ENCODE data around the gene LRCH3.
"Not testable (repeated sequence)": the region's sequence is repeated elsewhere in the genome, so short reads cannot be mapped to it uniquely, and the experiment has no call there.

Gene LRCH3

DNA sequence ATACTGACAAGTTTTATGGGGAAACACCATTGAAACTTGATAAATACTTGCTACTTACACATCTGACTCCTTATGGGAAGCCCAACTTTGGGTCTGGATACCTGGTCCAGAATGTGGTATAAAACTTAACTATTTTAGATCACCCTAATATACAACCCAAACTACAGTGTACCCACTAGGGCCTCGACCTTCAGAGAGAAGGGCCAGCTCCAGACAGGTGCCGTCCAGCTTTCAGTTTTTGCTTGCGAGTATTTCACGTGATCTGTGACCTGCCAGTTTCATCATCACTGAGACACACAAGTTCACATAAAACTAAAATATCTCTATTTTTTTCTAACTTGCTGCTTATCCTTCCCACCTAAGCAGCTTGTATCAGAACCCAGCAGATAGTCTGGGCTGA, 99.6 kb downstream of the LRCH3 start:
- peaks cover 4 to 7% of the 10 kb centered on the region in 2 donors for H3K36me3 ChIP-seq (ENCODE audit: control insufficient read depth in 1 of 2, insufficient read depth in 2 of 2, low read length in 2 of 2)
- no peaks in the 10 kb centered on the region for H3K4me1 ChIP-seq (ENCODE audit: control insufficient read depth in 1 of 2, insufficient read depth in 2 of 2, low read length in 2 of 2)
- H3K9me3 ChIP-seq (ENCODE audit: control insufficient read depth in 1 of 2, low read length in 2 of 2), result no peaks in the 10 kb centered on the region
- H3K27ac ChIP-seq (ENCODE audit: low read depth, low read length), result no peak overlapping the region
- no peak overlapping the region for H3K9ac ChIP-seq (ENCODE audit: low read depth in 1 of 2, low read length in 2 of 2)
- H3K4me3 ChIP-seq (ENCODE audit: low read depth in 1 of 2, low read length in 2 of 2), result no peak overlapping the region
- H3K27me3 ChIP-seq (ENCODE audit: control insufficient read depth in 1 of 2, insufficient read depth in 2 of 2, low read length in 2 of 2), result no peaks in the 10 kb centered on the region

DNA sequence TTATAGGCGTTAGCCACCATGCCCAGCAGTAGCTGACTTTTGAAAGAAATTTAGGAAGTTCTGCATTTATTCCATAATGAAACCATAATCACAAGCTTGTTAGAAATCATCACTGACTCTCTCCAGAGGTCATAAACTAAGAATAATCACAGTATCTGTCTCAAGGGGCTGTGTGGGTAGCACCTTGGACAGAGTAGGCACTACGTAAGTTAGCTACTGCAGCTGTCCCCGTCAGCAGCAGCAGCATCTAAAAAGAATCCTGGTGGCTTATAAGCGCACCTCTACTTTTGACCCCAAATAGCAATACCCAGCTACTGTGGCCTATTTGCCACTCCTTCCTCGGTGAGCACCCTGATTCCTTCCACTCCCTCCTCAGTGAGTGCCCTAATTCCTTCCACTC, 101.1 kb downstream of the LRCH3 start:
- peaks cover 4 to 7% of the 10 kb centered on the region in 2 donors for H3K36me3 ChIP-seq (ENCODE audit: control insufficient read depth in 1 of 2, insufficient read depth in 2 of 2, low read length in 2 of 2)
- H3K4me3 ChIP-seq (ENCODE audit: low read depth in 1 of 2, low read length in 2 of 2), result no peak overlapping the region
- no peaks in the 10 kb centered on the region for H3K27me3 ChIP-seq (ENCODE audit: control insufficient read depth in 1 of 2, insufficient read depth in 2 of 2, low read length in 2 of 2)
- H3K9me3 ChIP-seq (ENCODE audit: control insufficient read depth in 1 of 2, low read length in 2 of 2), result no peaks in the 10 kb centered on the region
- H3K27ac ChIP-seq (ENCODE audit: low read depth, low read length), result no peak overlapping the region
- no peaks in the 10 kb centered on the region for H3K4me1 ChIP-seq (ENCODE audit: control insufficient read depth in 1 of 2, insufficient read depth in 2 of 2, low read length in 2 of 2)
- no peak overlapping the region for H3K9ac ChIP-seq (ENCODE audit: low read depth in 1 of 2, low read length in 2 of 2)

DNA sequence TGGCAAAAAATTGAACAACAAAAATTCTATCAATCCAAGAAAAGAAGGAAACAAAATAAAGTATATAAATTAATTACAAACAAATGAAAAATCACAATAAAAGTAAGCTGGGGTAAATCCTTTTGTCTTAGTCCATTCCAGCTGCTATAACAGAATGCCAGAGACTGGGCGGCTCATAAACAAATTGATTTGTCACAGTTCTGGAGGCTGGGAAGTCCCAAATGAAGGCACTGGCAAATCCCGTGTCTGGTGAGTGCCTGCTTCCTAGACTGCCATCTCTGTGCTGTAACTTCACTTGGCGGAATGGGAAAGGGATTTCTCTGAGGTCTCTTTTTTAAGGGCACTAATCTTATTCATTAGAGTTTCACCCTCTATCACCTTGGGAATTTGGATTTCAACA, 105.4 kb downstream of the LRCH3 start:
- no peaks in the 10 kb centered on the region for H3K4me1 ChIP-seq (ENCODE audit: control insufficient read depth in 1 of 2, insufficient read depth in 2 of 2, low read length in 2 of 2)
- no peak overlapping the region for H3K4me3 ChIP-seq (ENCODE audit: low read depth in 1 of 2, low read length in 2 of 2)
- no peaks in the 10 kb centered on the region for H3K27me3 ChIP-seq (ENCODE audit: control insufficient read depth in 1 of 2, insufficient read depth in 2 of 2, low read length in 2 of 2)
- H3K9me3 ChIP-seq (ENCODE audit: control insufficient read depth in 1 of 2, low read length in 2 of 2), result no peaks in the 10 kb centered on the region
- no peak overlapping the region for H3K9ac ChIP-seq (ENCODE audit: low read depth in 1 of 2, low read length in 2 of 2)
- no peaks in the 10 kb centered on the region for H3K36me3 ChIP-seq (ENCODE audit: control insufficient read depth in 1 of 2, insufficient read depth in 2 of 2, low read length in 2 of 2)
- no peak overlapping the region for H3K27ac ChIP-seq (ENCODE audit: low read depth, low read length)

DNA sequence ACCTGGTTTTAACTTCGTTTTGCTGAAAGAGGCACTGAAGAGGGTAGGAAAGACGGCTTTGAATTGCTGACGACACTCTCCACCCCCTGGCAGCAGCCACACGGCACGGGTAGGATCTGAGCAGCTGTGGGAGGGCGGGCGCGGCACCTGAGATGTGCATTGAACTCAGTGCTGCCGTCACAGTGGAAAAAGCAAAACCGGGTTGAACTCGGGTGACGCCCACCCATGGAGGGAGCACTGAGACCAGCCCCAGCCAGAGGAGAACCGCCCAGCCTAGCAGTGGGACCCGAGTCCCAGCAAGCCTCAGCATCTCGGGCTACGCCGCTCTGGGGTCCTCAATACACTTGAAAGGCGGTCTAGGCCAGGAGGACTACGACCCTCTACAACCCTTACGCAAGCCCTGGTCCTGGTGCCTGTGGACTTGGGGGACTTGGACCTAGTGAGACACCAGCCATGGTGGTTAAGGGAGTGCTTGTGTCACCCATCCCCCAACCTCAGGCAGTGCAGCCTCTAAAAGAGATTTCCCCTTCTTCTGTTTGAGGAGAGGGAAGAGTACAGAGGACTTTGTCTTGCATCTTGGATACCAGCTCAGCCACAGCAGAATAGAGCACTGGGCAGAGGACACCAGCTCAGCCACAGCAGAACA, 108.9 kb downstream of the LRCH3 start:
- H3K27me3 ChIP-seq (ENCODE audit: control insufficient read depth in 1 of 2, insufficient read depth in 2 of 2, low read length in 2 of 2), result no peaks in the 10 kb centered on the region
- H3K4me1 ChIP-seq (ENCODE audit: control insufficient read depth in 1 of 2, insufficient read depth in 2 of 2, low read length in 2 of 2), result no peaks in the 10 kb centered on the region
- no peak overlapping the region for H3K27ac ChIP-seq (ENCODE audit: low read depth, low read length)
- H3K9ac ChIP-seq (ENCODE audit: low read depth in 1 of 2, low read length in 2 of 2), result no peak overlapping the region
- no peak overlapping the region for H3K4me3 ChIP-seq (ENCODE audit: low read depth in 1 of 2, low read length in 2 of 2)
- no peaks in the 10 kb centered on the region for H3K36me3 ChIP-seq (ENCODE audit: control insufficient read depth in 1 of 2, insufficient read depth in 2 of 2, low read length in 2 of 2)
- H3K9me3 ChIP-seq (ENCODE audit: control insufficient read depth in 1 of 2, low read length in 2 of 2), result no peaks in the 10 kb centered on the region

DNA sequence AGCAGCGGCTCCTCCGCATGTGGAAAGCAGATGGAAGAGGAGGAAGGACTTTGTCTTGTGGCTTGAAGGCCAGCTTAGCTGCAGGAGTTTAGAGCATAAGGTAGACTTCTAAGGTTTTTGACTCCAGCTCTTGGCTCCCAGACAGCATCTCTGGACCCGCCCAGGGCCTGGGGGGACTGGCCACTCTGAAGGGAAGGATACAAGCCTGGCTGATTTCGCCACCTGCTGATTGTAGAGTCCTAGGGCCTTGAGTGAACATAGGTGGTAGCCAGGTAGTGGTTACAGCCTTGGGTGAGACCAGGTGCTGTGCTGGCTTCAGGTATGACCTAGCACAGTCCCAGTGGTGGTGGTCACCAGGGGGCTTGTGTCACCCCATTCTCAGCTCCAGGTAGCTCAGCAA, 110.6 kb downstream of the LRCH3 start:
- Histone ChIP-seq H3K27ac (ENCODE audit: low read depth, low read length) (no peak overlapping the region), H3K4me1 (ENCODE audit: control insufficient read depth in 1 of 2, insufficient read depth in 2 of 2, low read length in 2 of 2) (no peaks in the 10 kb centered on the region), H3K27me3 (ENCODE audit: control insufficient read depth in 1 of 2, insufficient read depth in 2 of 2, low read length in 2 of 2) (no peaks in the 10 kb centered on the region), H3K9me3 (ENCODE audit: control insufficient read depth in 1 of 2, low read length in 2 of 2) (no peaks in the 10 kb centered on the region), H3K36me3 (ENCODE audit: control insufficient read depth in 1 of 2, insufficient read depth in 2 of 2, low read length in 2 of 2) (no peaks in the 10 kb centered on the region), H3K9ac (ENCODE audit: low read depth in 1 of 2, low read length in 2 of 2) (no peak overlapping the region), H3K4me3 (ENCODE audit: low read depth in 1 of 2, low read length in 2 of 2) (no peak overlapping the region)

DNA sequence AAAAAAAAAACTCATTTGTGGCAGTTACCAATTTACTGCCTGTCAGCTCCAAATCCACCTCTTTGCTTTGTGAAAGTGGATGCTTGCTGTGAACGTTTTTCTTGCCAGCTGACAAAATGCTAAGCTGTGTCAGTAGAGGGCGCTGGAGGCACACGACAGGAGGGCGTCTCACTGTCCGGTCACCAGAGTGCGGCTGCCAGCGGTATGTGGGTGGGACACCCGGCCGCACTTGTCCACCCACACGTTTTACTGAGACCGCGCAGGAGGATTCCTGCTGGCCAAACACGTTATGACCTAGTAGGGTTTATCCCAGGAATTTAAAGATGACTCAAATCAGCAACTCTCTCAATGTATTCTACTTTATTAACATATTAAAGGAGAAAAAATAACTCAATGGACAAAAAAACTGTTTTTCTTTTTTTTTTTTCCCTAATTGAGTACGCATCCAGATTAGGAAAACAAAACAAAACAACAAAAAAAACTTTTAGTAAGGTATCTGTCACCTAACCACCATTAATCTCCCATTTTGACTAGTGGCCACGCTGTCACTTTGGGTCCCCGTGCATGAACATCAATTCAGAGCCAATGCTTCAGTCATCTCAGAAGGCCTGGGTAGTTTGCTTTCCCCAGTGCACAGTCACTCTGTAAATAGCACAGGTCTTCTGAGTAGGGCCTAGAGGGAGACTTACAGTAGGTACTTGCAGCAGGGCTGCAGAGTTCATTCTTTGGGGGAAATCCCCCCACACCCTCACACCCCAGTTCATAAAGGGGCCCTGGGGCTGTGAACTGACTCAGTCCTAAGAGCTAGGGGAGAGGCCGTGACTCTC, 115.2 kb downstream of the LRCH3 start:
- Histone ChIP-seq H3K27ac (ENCODE audit: low read depth, low read length) (no peak overlapping the region), H3K36me3 (ENCODE audit: control insufficient read depth in 1 of 2, insufficient read depth in 2 of 2, low read length in 2 of 2) (no peaks in the 10 kb centered on the region), H3K9ac (ENCODE audit: low read depth in 1 of 2, low read length in 2 of 2) (no peak overlapping the region), H3K4me1 (ENCODE audit: control insufficient read depth in 1 of 2, insufficient read depth in 2 of 2, low read length in 2 of 2) (no peaks in the 10 kb centered on the region), H3K27me3 (ENCODE audit: control insufficient read depth in 1 of 2, insufficient read depth in 2 of 2, low read length in 2 of 2) (no peaks in the 10 kb centered on the region), H3K4me3 (ENCODE audit: low read depth in 1 of 2, low read length in 2 of 2) (no peak overlapping the region), H3K9me3 (ENCODE audit: control insufficient read depth in 1 of 2, low read length in 2 of 2) (no peaks in the 10 kb centered on the region)

DNA sequence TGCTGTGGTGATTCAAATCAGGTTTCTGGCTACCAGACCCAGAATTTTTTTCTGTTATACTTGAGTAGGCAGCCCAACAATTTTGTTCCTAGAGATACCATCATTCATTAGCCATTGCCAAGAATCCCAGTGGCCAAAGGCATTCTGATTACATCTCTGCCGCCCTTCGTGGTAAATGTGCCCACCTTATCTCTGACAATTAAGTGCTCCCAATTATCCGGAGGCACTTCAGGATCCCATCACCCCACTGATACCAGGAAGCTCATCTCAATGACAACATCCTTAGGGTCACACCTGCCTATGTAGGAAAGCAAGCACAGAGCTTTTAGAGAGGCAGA, 115.8 kb downstream of the LRCH3 start:
- Histone ChIP-seq H3K4me1 (ENCODE audit: control insufficient read depth in 1 of 2, insufficient read depth in 2 of 2, low read length in 2 of 2) (no peaks in the 10 kb centered on the region), H3K27ac (ENCODE audit: low read depth, low read length) (no peak overlapping the region), H3K27me3 (ENCODE audit: control insufficient read depth in 1 of 2, insufficient read depth in 2 of 2, low read length in 2 of 2) (no peaks in the 10 kb centered on the region), H3K4me3 (ENCODE audit: low read depth in 1 of 2, low read length in 2 of 2) (no peak overlapping the region), H3K9me3 (ENCODE audit: control insufficient read depth in 1 of 2, low read length in 2 of 2) (no peaks in the 10 kb centered on the region), H3K9ac (ENCODE audit: low read depth in 1 of 2, low read length in 2 of 2) (no peak overlapping the region), H3K36me3 (ENCODE audit: control insufficient read depth in 1 of 2, insufficient read depth in 2 of 2, low read length in 2 of 2) (no peaks in the 10 kb centered on the region)

DNA sequence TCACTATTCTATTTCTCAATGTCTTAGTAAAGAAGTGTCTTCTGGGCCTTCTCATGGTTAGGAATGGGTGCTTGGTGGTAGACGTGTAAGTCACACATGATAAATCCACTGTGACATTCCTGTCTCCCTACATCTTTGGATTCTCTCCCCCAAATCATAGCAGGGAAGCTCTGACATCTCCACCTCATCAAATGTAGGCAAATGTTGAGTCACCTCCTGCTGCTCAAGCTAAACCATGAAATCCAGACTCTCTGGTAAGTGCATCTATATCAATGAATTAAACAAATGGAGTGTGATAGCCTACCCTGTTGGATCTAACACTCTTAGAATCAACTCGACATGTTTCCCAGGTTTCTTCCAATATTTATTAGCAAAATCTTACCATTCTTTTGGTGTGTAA, 116.1 kb downstream of the LRCH3 start:
- no peaks in the 10 kb centered on the region for H3K27me3 ChIP-seq (ENCODE audit: control insufficient read depth in 1 of 2, insufficient read depth in 2 of 2, low read length in 2 of 2)
- H3K4me1 ChIP-seq (ENCODE audit: control insufficient read depth in 1 of 2, insufficient read depth in 2 of 2, low read length in 2 of 2), result no peaks in the 10 kb centered on the region
- no peaks in the 10 kb centered on the region for H3K9me3 ChIP-seq (ENCODE audit: control insufficient read depth in 1 of 2, low read length in 2 of 2)
- H3K36me3 ChIP-seq (ENCODE audit: control insufficient read depth in 1 of 2, insufficient read depth in 2 of 2, low read length in 2 of 2), result no peaks in the 10 kb centered on the region
- no peak overlapping the region for H3K27ac ChIP-seq (ENCODE audit: low read depth, low read length)
- H3K9ac ChIP-seq (ENCODE audit: low read depth in 1 of 2, low read length in 2 of 2), result no peak overlapping the region
- no peak overlapping the region for H3K4me3 ChIP-seq (ENCODE audit: low read depth in 1 of 2, low read length in 2 of 2)

DNA sequence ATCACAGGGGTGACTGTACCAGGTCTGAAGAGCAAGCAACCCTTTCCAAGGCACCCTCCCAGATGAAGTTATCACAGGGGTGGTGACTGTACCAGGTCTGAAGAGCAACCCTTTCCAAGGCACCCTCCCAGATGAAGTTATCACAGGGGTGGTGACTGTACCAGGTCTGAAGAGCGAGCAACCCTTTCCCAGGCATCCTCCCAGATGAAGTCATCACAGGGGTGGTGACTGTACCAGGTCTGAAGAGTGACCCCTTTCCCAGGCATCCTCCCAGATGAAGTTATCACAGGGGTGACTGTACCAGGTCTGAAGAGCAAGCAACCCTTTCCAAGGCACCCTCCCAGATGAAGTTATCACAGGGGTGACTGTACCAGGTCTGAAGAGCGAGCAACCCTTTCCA, 117.5 kb downstream of the LRCH3 start:
- H3K27ac ChIP-seq (ENCODE audit: low read depth, low read length); H3K4me3 ChIP-seq (ENCODE audit: low read depth in 1 of 2, low read length in 2 of 2); H3K36me3 ChIP-seq (ENCODE audit: control insufficient read depth in 1 of 2, insufficient read depth in 2 of 2, low read length in 2 of 2); H3K27me3 ChIP-seq (ENCODE audit: control insufficient read depth in 1 of 2, insufficient read depth in 2 of 2, low read length in 2 of 2); H3K4me1 ChIP-seq (ENCODE audit: control insufficient read depth in 1 of 2, insufficient read depth in 2 of 2, low read length in 2 of 2); H3K9me3 ChIP-seq (ENCODE audit: control insufficient read depth in 1 of 2, low read length in 2 of 2); H3K9ac ChIP-seq (ENCODE audit: low read depth in 1 of 2, low read length in 2 of 2): not testable (repeated sequence)

DNA sequence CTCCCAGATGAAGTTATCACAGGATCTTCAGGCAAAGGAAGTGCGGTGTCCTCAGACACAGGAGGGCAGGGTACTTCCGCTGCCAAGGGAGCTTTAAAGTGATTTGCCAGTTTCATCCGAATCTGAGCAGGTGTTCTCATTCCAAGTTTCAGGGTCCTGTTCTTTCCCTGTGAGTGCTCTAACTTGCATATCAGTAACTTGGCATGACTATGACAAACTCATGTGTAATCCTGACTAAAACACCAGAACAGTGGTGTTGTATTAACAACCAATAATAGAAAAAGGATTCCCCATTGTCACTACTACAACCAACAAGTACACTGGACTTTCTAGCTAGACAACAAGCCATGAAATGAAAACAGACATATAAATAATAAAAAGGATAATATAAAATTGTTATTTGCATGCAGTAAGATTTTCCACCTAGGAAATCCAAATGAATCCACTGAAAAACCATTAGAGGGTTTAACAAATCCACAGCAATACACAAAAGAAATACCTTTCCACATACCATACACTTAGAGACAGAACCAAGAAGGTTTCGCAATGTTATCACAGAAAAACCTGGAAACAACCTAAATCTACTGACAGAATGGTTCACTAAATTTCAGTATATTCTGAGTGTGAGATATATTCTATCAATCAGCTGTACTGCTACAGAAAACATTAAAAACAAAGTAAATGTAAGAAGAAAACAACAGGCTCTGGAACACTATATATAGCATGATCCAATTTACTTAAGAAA, 118.1 kb downstream of the LRCH3 start:
- Histone ChIP-seq H3K4me1 (ENCODE audit: control insufficient read depth in 1 of 2, insufficient read depth in 2 of 2, low read length in 2 of 2) (no peaks in the 10 kb centered on the region), H3K9ac (ENCODE audit: low read depth in 1 of 2, low read length in 2 of 2) (no peak overlapping the region), H3K27ac (ENCODE audit: low read depth, low read length) (no peak overlapping the region), H3K4me3 (ENCODE audit: low read depth in 1 of 2, low read length in 2 of 2) (no peak overlapping the region), H3K36me3 (ENCODE audit: control insufficient read depth in 1 of 2, insufficient read depth in 2 of 2, low read length in 2 of 2) (no peaks in the 10 kb centered on the region), H3K9me3 (ENCODE audit: control insufficient read depth in 1 of 2, low read length in 2 of 2) (no peaks in the 10 kb centered on the region), H3K27me3 (ENCODE audit: control insufficient read depth in 1 of 2, insufficient read depth in 2 of 2, low read length in 2 of 2) (no peaks in the 10 kb centered on the region)
